Measurements from ENCODE around the gene RPUSD1. TPM values are rescaled to one million over a fixed set of nuclear protein-coding genes. Genes with fewer than 3 reads are reported as not detected.

Gene RPUSD1
- total and polyA plus RNA-seq, 2 experiments from 2014 or later: 15.4 to 54.3 TPM

DNA sequence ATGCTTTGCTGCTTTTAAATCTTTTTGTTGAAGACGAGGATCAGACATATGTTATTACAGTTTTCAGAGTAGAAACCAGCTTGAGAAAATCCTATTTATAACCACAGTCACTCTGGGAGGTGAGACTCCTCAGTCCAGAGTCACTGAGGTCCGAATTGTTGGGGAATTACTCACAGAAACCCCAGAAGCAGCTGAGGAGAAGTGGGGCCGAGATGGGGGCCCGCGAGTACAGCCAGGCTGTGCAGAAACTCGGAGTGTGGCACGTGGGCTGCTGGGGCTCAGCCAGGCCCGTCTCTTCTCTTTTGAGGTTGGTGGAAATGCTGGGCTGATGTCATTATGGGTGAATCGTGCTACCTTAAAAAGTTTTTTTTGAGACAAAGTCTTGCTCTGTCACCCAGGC lies 26.8 kb upstream of the RPUSD1 start:
- Histone ChIP-seq H3K27me3 (replicated peaks; ENCODE audit: insufficient read depth) (peaks cover 17% of the 10 kb centered on the region; the same call in 1 of the 2 replicates), H3K9me3 (ENCODE audit: low read depth) (no peaks in the 10 kb centered on the region), H3K4me1 (ENCODE audit: insufficient read depth) (peaks cover 22% of the 10 kb centered on the region), H3K4me2 (ENCODE audit: unreplicated experiment) (peak overlapping the region; percentile 24), H2AFZ (no peak overlapping the region), H3K9me2 (ENCODE audit: insufficient read depth) (no peaks in the 10 kb centered on the region), H3K36me3 (ENCODE audit: low read depth) (no peaks in the 10 kb centered on the region), H3K27ac (0 out of 2 replicates have a peak overlapping the region, but pooled peaks have one; percentile 38), H4K20me1 (ENCODE audit: insufficient read depth) (no peaks in the 10 kb centered on the region), H3F3A (ENCODE audit: insufficient read depth) (0 out of 2 replicates have a peak, but pooled peaks cover 5% of the 10 kb centered on the region), H3K79me2 (ENCODE audit: insufficient read depth) (peaks cover 1% of the 10 kb centered on the region; the same call in 1 of the 2 replicates), H3K4me3 (no peak overlapping the region), H3K9ac (peak overlapping the region; percentile 6; the same call in 1 of the 2 replicates)
- DNase-seq: peak; percentile 76
- WGBS, 2 experiments (ENCODE audit: low coverage in 1 of 2, low lambda C conversion rate in 2 of 2, missing lambda C conversion rate in 2 of 2): 18 to 30% methylated on average over 9 of the region's 9 CpGs
- TF ChIP-seq EZH2 (IDR thresholded peaks at IDR 0.05; ENCODE audit: insufficient read depth, poor library complexity, severe bottlenecking) (no peak), EZH2phosphoT487 (IDR thresholded peaks at IDR 0.05; ENCODE audit: insufficient read depth, low read depth) (no peak)
- in situ Hi-C loops (cut with MboI): loop anchor here (25.0 kb wide), 1 partner anchor 247 kb away; the partner anchor contains the start of gene SSTR5

DNA sequence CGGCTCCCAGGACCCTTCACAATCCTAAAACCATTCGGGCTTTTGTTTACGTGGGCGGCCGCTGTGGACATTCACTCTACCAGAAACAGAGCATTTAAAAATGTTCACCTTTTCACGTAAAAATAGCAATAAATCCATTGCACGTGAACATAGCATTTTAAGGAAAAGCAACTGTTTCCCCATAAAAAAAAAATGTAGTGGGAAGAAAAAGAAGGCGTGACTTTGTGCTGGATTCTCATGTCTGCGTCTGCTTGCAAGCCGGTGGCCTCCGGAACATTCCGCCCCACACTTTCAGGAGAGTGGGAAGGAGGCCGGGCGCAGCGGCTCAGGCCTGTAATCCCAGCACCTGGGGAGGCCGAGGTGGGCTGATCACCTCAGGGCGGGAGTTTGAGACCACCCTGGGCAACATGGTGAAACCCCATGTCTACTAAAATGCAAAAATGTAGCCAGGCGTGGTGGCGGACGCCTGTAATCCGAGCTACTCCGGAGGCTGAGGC lies 25.8 kb upstream of the RPUSD1 start:
- Histone ChIP-seq H3K4me2 (ENCODE audit: unreplicated experiment) (peak overlapping the region; percentile 84), H3K79me2 (ENCODE audit: insufficient read depth) (peaks cover 10% of the 10 kb centered on the region; the same call in 1 of the 2 replicates), H3K9me3 (ENCODE audit: low read depth) (no peaks in the 10 kb centered on the region), H3K9me2 (ENCODE audit: insufficient read depth) (no peaks in the 10 kb centered on the region), H3K4me3 (peak overlapping the region; percentile 71), H3F3A (ENCODE audit: insufficient read depth) (0 out of 2 replicates have a peak, but pooled peaks cover 5% of the 10 kb centered on the region), H3K36me3 (ENCODE audit: low read depth) (no peaks in the 10 kb centered on the region), H3K9ac (peak overlapping the region; percentile 69), H3K4me1 (ENCODE audit: insufficient read depth) (peaks cover 22% of the 10 kb centered on the region), H4K20me1 (ENCODE audit: insufficient read depth) (no peaks in the 10 kb centered on the region), H3K27me3 (replicated peaks; ENCODE audit: insufficient read depth) (peaks cover 17% of the 10 kb centered on the region; the same call in 1 of the 2 replicates), H2AFZ (peak overlapping the region; percentile 84), H3K27ac (no peak overlapping the region)
- in situ Hi-C loops (cut with MboI): loop anchor here (25.0 kb wide), 1 partner anchor 248 kb away; the partner anchor contains the start of gene SSTR5
- no peak for TF ChIP-seq EZH2 (IDR thresholded peaks at IDR 0.05; ENCODE audit: insufficient read depth, poor library complexity, severe bottlenecking)
- DNase-seq: no peak
- 36 to 42% methylated on average over 22 of the region's 22 CpGs for WGBS, 2 experiments (ENCODE audit: low coverage in 1 of 2, low lambda C conversion rate in 2 of 2, missing lambda C conversion rate in 2 of 2)

DNA sequence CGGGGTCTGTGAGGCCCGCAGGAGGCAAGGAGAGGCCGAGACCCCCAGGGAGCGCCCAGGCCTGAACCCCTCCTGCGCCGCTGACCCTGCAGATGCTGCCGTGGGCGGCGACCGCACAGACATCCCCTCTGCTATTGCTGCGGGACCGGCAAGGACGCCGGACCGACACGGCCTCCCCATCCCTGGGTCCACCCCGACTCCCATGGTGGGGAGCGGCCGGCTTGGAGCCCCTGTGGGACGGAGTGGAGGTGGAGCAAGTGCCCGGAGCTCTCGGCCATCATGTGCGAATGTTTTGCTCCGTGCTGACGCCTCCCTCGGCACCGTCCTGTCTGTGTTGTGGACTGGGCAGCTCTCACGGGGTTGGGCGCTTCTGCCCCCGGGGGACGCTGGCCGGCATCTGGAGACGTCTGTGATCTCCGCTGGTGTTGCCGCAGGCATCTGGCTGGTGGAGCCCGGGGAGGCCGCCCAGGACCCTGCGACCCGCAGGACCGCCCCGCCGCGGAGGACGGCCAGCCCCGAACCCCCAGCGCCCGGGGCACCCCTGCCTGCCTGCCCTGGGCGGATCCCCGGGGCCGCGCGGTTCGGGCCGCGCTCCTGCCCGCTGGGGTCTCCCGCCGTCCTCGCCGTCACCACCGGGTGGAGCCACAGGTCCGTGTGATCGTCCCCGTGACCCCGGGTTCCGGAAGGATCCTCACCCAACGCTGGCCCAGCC lies 25.2 kb upstream of the RPUSD1 start:
- Histone ChIP-seq H3K4me2 (ENCODE audit: unreplicated experiment) (peak overlapping the region; percentile 84), H3K4me1 (ENCODE audit: insufficient read depth) (peaks cover 25% of the 10 kb centered on the region), H3K27ac (no peak overlapping the region), H2AFZ (peak overlapping the region; percentile 84), H3K36me3 (ENCODE audit: low read depth) (no peaks in the 10 kb centered on the region), H3F3A (ENCODE audit: insufficient read depth) (0 out of 2 replicates have a peak, but pooled peaks cover 5% of the 10 kb centered on the region), H3K9me3 (ENCODE audit: low read depth) (no peaks in the 10 kb centered on the region), H3K9me2 (ENCODE audit: insufficient read depth) (no peaks in the 10 kb centered on the region), H3K9ac (peak overlapping the region; percentile 69), H3K27me3 (replicated peaks; ENCODE audit: insufficient read depth) (peaks cover 14% of the 10 kb centered on the region; the same call in 1 of the 2 replicates), H3K79me2 (ENCODE audit: insufficient read depth) (peaks cover 16% of the 10 kb centered on the region; the same call in 1 of the 2 replicates), H4K20me1 (ENCODE audit: insufficient read depth) (no peaks in the 10 kb centered on the region), H3K4me3 (peak overlapping the region; percentile 71)
- in situ Hi-C loops (cut with MboI): loop anchor here (25.0 kb wide), 1 partner anchor 249 kb away; the partner anchor contains the start of gene SSTR5
- WGBS, 2 experiments (ENCODE audit: low coverage in 1 of 2, low lambda C conversion rate in 2 of 2, missing lambda C conversion rate in 2 of 2): 7% methylated on average over 48 to 57 of the region's 67 CpGs
- DNase-seq: peak; percentile 72
- TF ChIP-seq EZH2 (IDR thresholded peaks at IDR 0.05; ENCODE audit: insufficient read depth, poor library complexity, severe bottlenecking) (no peak), EZH2phosphoT487 (IDR thresholded peaks at IDR 0.05; ENCODE audit: insufficient read depth, low read depth) (no peak)

DNA sequence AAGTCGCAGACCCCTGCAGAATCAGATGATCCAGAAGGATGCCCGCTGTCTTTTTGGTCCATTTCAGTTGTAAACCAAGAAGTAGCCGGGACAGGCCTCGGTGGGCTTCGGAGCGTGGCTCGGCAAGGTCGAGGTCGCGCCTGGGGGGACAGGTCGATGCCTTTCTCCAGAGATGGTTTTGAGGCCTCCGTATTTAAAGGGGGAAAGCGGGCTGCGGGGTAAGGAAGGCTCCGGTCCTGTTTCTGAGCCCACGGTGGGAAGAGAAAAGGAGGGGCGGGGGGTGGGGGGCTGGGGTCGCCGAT lies 19.9 kb upstream of the RPUSD1 start:
- H3K9me2 ChIP-seq (ENCODE audit: insufficient read depth): no peaks in the 10 kb centered on the region
- peak overlapping the region; percentile 93 for H3K9ac ChIP-seq
- no peak overlapping the region for H3K27ac ChIP-seq
- H3K36me3 ChIP-seq (ENCODE audit: low read depth): no peaks in the 10 kb centered on the region
- 0 to 1% methylated on average over 17 to 19 of the region's 19 CpGs for WGBS, 2 experiments (ENCODE audit: low coverage in 1 of 2, low lambda C conversion rate in 2 of 2, missing lambda C conversion rate in 2 of 2)
- in situ Hi-C loops (cut with MboI): loop anchor here (25.0 kb wide), 1 partner anchor 254 kb away; the partner anchor contains the start of gene SSTR5
- H4K20me1 ChIP-seq (ENCODE audit: insufficient read depth): no peaks in the 10 kb centered on the region
- H3F3A ChIP-seq (ENCODE audit: insufficient read depth): no peaks in the 10 kb centered on the region
- no peaks in the 10 kb centered on the region for H3K9me3 ChIP-seq (ENCODE audit: low read depth)
- DNase-seq: no peak
- peak overlapping the region; percentile 95 for H2AFZ ChIP-seq
- TF ChIP-seq EZH2phosphoT487 (IDR thresholded peaks at IDR 0.05; ENCODE audit: insufficient read depth, low read depth) (no peak), EZH2 (IDR thresholded peaks at IDR 0.05; ENCODE audit: insufficient read depth, poor library complexity, severe bottlenecking) (no peak)
- H3K4me2 ChIP-seq (ENCODE audit: unreplicated experiment): peak overlapping the region; percentile 88
- peak overlapping the region; percentile 96 for H3K4me3 ChIP-seq
- H3K27me3 ChIP-seq (replicated peaks; ENCODE audit: insufficient read depth): no peaks in the 10 kb centered on the region
- H3K4me1 ChIP-seq (ENCODE audit: insufficient read depth): 0 out of 2 replicates have a peak, but pooled peaks cover 3% of the 10 kb centered on the region
- peaks cover 32% of the 10 kb centered on the region; the same call in 1 of the 2 replicates for H3K79me2 ChIP-seq (ENCODE audit: insufficient read depth)

Measured in GM23248 (cell line).